Bronchial epithelial cell (primary cell): ENCODE measurements around the gene BRME1. TPM values are rescaled to one million over a fixed set of nuclear protein-coding genes. Genes with fewer than 3 reads are reported as not detected.

ENCODE experiments used
- DNase-seq: peaks from one replicate; pipeline ENCODE4 v3.0.0-alpha.2; 2010; ENCODE audit warnings: low read depth
- FAIRE-seq: peaks from 2 replicates; lab custom pipeline; 2011; peaks lifted over from hg19 to GRCh38; lab: Jason Lieb, UNC
- H3K27me3 ChIP-seq: 2 replicates; pipeline ENCODE4 v1.5.1; 2011; ENCODE audit warnings: low read length; ENCODE audit not compliant: control insufficient read depth, insufficient read depth
- H3K36me3 ChIP-seq: 2 replicates; pipeline ENCODE4 v1.5.1; 2011; ENCODE audit warnings: low read length; ENCODE audit not compliant: control insufficient read depth, insufficient read depth
- H3K4me3 ChIP-seq: 2 replicates; pipeline ENCODE4 v1.5.1; 2011; ENCODE audit warnings: mild to moderate bottlenecking, low read depth, low read length, control low read depth
- total RNA-seq: library from RNA; depleted of rRNA; stranded (reverse); fragments of >200 nt; gene quantifications from 2 replicates; pipeline ENCODE4 v1.2.1, GENCODE V29; 2014
- TF ChIP-seq, protein P1 (sequence below): IDR thresholded peaks from 2 replicates; pipeline ENCODE4 v1.5.1; 2011; ENCODE audit warnings: mild to moderate bottlenecking, moderate library complexity, low read length, control low read depth, inconsistent platforms; ENCODE audit not compliant: insufficient read depth, severe bottlenecking

Gene BRME1
- total RNA-seq, 1 donor from 2014 or later, result 0.26 TPM

DNA sequence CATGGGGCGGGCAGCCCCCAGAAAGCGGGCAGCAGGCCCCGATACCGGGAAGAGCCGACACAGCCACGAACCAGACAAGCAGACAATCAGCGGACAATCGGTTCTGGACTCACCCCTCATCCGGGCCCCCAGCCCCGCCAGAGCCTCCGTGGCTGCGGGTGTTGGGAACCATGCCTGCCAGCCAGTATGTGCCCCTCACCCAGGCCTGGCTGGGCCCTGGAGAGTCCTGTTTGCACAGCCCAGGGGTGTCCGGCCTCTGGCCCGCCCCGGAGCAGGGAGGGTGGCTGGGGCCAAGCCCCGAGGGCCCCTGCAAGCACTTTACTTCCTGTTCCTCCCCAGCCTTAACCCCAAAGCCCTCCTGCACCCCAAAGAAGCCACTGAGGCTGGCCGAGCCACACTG, 24.5 kb upstream of the BRME1 start:
- FAIRE-seq, result no peak
- TF ChIP-seq, protein P1, sequence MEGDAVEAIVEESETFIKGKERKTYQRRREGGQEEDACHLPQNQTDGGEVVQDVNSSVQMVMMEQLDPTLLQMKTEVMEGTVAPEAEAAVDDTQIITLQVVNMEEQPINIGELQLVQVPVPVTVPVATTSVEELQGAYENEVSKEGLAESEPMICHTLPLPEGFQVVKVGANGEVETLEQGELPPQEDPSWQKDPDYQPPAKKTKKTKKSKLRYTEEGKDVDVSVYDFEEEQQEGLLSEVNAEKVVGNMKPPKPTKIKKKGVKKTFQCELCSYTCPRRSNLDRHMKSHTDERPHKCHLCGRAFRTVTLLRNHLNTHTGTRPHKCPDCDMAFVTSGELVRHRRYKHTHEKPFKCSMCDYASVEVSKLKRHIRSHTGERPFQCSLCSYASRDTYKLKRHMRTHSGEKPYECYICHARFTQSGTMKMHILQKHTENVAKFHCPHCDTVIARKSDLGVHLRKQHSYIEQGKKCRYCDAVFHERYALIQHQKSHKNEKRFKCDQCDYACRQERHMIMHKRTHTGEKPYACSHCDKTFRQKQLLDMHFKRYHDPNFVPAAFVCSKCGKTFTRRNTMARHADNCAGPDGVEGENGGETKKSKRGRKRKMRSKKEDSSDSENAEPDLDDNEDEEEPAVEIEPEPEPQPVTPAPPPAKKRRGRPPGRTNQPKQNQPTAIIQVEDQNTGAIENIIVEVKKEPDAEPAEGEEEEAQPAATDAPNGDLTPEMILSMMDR, result no peak
- no peaks in the 10 kb centered on the region for H3K27me3 ChIP-seq
- H3K4me3 ChIP-seq, result no peak overlapping the region
- H3K36me3 ChIP-seq, result peaks cover 12% of the 10 kb centered on the region
- DNase-seq, result no peak

DNA sequence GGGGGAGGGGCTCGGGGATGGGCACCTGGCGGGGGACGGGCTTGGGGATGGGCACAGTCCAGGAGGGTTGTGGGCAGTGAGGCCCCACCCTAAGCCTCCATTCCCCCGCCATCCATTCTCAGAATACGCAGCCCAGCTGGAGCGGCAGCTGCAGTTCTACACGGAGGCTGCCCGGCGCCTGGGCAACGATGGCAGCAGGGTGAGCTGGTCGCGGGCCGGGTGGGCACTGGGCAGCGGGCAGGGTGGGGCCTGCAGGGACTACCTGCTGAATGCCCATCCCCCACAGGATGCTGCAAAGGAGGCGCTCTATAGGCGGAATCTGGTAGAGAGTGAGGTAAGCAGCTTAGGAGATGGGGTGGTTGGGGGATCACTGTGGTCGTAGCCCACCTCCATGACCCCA, 24.0 kb upstream of the BRME1 start:
- Histone ChIP-seq H3K36me3 (peaks cover 12% of the 10 kb centered on the region), H3K27me3 (no peaks in the 10 kb centered on the region), H3K4me3 (no peak overlapping the region)
- FAIRE-seq (no peak), DNase-seq (no peak)
- TF ChIP-seq, protein P1, result no peak

DNA sequence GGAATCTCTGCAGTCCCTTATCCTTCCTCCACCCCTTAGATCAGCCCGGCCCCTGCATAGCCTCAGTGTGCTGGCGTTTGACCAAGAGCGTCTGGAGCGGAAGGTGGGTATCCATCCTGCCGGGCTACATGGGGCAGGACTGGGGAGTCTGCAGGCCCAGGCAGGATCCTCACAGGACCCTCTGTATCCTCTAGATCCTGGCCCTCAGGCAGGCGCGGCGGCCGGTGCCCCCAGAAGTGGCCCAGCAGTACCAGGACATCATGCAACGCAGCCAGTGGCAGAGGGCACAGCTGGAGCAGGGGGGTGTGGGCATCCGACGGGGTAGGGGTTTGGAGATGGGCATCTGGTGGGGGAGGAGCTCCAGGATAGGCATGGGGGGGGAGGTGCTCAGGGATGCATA, 23.4 kb upstream of the BRME1 start:
- TF ChIP-seq, protein P1, result no peak
- DNase-seq (no peak), FAIRE-seq (no peak)
- H3K36me3 ChIP-seq, result peaks cover 17% of the 10 kb centered on the region
- no peak overlapping the region for H3K4me3 ChIP-seq
- H3K27me3 ChIP-seq, result no peaks in the 10 kb centered on the region

DNA sequence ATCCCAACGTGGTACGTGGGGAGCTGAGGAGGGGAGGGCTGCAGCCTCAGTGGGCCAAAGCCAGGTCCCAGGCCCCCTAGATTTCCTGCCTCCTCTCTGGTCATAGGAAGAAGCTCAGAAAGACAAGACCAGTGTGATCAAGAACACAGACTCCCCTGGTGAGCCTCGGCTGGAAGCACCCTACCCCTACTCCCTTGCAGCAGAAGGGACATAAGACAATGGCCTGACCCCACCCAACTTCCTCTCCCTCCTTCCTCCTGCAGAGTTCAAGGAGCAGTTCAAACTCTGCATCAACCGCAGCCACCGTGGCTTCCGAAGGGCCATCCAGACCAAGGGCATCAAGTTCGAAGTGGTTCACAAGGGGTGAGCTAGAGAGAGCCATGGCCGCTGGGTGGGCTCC, 20.8 kb upstream of the BRME1 start:
- no peaks in the 10 kb centered on the region for H3K27me3 ChIP-seq
- no peak overlapping the region for H3K4me3 ChIP-seq
- peaks cover 26% of the 10 kb centered on the region for H3K36me3 ChIP-seq
- DNase-seq, result no peak
- peak; percentile 36 for FAIRE-seq
- TF ChIP-seq, protein P1, result no peak

DNA sequence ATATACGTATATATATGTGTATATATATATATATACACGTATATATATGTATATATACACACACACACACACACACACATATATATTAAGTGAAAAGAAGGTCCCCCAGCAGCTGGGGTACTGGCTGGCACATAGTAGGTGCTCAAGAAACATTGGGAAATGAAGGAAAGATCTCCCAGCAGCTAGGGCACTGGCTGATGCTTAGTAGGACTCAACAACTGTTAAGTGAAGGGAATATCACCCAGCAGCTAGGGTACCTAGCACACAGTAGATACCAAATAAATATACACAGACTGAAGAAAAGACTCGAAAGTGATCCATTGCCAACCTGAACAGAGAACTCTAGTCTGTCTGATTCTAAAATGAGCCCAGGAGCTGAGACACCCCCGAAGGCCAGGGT, 20.1 kb upstream of the BRME1 start:
- Histone ChIP-seq H3K4me3 (no peak overlapping the region), H3K36me3 (peaks cover 33% of the 10 kb centered on the region), H3K27me3 (no peaks in the 10 kb centered on the region)
- FAIRE-seq (no peak), DNase-seq (no peak)
- TF ChIP-seq, protein P1, result no peak
